GM21381 (cell line): Measurements from ENCODE around the gene ABCF3.
A peak's percentile ranks its signal among the peaks of the same experiment; 100 is the strongest.
"Not testable (repeated sequence)": the region's sequence is repeated elsewhere in the genome, so short reads cannot be mapped to it uniquely, and the experiment has no call there.

ENCODE experiments used
- ATAC-seq: cut with Tn5 transposase; IDR thresholded peaks from one replicate; pipeline ENCODE4 v1.9.1; 2021; ENCODE audit warnings: mild to moderate bottlenecking, moderate library complexity; ENCODE audit not compliant: unreplicated experiment

ABCF3 gene, protein sequence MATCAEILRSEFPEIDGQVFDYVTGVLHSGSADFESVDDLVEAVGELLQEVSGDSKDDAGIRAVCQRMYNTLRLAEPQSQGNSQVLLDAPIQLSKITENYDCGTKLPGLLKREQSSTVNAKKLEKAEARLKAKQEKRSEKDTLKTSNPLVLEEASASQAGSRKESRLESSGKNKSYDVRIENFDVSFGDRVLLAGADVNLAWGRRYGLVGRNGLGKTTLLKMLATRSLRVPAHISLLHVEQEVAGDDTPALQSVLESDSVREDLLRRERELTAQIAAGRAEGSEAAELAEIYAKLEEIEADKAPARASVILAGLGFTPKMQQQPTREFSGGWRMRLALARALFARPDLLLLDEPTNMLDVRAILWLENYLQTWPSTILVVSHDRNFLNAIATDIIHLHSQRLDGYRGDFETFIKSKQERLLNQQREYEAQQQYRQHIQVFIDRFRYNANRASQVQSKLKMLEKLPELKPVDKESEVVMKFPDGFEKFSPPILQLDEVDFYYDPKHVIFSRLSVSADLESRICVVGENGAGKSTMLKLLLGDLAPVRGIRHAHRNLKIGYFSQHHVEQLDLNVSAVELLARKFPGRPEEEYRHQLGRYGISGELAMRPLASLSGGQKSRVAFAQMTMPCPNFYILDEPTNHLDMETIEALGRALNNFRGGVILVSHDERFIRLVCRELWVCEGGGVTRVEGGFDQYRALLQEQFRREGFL

DNA sequence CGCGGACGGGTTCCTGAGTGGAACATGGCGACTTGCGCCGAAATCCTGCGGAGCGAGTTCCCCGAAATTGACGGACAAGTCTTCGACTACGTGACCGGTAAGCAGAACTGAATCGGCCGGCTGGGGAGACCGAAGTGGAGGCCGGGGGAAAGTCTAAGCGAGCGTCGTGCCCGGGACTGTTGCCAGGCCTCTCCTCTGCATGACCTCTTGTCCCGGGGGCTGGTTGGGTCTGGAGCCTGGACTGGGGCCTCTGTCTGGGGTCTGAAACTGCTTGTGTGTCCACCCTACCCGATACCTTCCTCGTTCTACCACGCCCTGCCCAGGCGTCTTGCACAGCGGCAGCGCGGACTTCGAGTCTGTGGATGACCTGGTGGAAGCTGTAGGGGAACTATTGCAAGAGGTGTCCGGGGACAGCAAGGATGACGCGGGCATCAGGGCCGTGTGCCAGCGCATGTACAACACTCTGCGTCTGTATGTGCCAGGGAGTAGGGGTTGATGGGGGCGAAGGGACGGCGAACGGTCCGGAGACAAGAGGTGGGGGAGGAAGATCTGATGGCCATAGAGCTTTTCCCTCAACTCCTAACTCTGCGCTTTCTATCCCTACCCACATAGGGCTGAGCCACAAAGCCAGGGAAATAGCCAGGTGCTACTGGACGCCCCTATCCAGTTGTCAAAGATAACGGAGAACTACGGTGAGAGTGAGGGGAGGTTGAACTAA lies at the start of gene ABCF3:
TSS of gene ABCF3 (plus strand) at position 16 of the 718 bp plus-strand sequence. CDS start at position 25, 9 bp downstream.
- ATAC-seq = peak; percentile 22

DNA sequence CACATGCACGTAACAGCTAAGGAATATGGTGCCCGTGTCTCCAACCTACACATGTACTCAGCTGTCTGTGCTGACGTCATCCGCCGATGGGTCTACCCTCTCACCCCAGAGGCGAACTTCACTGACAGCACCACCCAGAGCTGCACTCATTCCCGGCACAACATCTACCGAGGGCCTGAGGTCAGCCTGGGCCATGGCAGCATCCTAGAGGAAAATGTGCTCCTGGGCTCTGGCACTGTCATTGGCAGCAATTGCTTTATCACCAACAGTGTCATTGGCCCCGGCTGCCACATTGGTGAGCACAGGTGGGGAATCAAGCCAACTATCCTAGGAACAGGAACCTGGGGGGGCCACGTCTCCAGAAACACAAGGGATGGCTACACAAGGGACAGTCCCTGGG lies 45.6 kb upstream of the ABCF3 start:
- no peak for ATAC-seq

DNA sequence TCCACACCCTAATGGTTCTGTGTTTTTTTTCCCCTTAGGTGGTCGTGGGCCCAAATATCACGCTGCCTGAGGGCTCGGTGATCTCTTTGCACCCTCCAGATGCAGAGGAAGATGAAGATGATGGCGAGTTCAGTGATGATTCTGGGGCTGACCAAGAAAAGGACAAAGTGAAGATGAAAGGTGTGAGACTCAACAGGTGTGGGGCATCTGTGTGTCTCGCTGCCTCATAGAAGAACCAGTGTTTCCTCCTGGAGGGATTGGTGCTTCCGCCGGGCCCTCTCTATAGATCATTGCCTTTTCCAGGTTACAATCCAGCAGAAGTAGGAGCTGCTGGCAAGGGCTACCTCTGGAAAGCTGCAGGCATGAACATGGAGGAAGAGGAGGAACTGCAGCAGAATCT lies 43.8 kb upstream of the ABCF3 start:
- no peak for ATAC-seq

DNA sequence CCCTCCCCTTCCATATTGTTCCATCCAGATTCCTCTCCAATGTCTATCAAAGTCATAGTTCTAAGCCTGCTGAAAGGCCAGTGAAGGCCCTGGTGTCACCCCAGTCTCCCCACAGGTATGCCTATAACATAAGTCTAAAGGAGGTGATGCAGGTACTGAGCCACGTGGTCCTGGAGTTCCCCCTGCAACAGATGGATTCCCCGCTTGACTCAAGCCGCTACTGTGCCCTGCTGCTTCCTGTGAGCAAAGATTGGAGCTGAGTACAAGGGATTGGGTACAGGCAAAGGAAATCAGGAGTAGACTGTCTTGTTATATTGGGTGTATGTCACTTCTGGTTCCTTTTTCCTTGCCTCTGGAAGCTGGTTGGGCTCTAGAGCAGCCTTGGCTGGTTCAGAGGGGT lies 42.7 kb upstream of the ABCF3 start:
- no peak for ATAC-seq

DNA sequence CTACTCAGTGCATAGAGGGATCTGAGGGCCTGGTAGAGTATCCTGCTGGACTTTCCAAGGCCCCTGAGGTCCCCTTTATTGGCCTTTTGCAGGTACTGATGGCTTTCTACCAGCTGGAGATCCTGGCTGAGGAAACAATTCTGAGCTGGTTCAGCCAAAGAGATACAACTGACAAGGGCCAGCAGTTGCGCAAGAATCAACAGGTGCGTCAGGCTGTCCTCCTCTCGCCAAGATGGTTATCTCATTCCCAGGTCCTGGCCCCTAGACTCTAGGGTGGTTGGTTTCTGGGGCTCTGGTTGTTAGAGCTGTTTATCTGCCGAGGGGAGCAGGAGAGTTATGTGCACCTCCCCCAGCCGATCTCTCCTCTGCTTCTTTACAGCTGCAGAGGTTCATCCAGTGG lies 41.5 kb upstream of the ABCF3 start:
- ATAC-seq = no peak

DNA sequence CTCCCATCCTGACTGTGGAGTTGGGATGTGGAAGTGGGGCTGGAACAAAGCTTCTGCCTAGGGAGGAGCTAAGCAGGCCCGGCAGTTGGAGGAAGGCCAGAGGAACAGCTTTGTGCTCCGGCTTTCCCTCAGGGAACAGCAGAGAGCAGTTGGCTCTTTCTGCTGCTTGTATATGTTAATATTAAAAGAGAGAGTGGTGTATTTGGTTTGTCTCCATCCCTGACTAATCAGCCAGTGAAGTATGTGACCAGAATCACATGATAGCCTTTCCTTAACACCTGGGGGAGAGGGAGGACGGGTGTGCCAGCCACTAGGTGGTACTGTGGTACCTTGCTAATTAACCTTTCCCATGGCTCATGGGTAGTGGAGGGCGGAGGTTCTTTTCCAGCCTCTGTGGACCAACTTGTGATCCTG lies 40.9 kb upstream of the ABCF3 start:
- no peak for ATAC-seq

DNA sequence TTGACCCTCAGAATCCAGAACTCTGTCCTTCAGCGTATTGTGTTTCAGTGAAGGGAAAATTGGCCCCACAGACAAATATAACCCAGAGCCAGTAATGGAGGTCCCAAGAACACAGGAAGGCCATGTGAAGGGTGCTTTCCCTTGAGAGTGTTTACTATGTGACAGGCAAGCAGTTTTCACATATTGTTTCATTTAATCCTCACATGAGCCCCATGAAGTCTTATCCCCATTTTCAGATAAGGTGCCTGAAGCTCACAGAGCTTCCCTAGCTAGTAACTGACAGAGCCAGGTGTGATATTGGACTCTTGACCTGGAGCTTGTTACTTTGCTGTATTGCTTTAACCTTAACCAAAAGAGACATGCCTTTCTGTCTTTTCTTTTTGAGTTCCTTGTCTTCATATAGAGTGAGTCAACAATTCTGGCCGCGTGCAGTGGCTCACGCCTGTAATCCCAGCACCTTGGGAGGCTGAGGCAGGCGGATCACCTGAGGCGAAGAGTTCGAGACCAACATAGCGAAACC lies 40.2 kb upstream of the ABCF3 start:
- ATAC-seq = no peak

DNA sequence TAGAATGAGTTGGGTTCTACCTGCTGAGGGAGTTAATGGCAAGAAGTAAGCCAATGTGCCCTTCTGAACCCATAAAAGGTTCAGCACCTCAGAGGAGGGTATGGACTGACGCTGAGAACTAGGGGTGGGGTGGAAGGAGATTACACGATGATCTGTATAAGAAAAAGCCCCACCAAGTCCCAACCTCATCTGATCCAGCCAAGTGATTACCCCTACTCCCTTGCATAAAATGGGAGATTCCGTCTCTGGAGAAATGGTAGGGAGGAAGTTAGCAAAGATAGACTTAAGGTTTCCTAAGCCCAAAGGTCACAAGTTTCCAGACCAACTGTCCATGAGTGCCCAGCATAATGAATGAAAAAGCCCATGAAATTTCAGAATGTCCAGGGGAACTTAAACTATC lies 37.9 kb upstream of the ABCF3 start:
- ATAC-seq = no peak

DNA sequence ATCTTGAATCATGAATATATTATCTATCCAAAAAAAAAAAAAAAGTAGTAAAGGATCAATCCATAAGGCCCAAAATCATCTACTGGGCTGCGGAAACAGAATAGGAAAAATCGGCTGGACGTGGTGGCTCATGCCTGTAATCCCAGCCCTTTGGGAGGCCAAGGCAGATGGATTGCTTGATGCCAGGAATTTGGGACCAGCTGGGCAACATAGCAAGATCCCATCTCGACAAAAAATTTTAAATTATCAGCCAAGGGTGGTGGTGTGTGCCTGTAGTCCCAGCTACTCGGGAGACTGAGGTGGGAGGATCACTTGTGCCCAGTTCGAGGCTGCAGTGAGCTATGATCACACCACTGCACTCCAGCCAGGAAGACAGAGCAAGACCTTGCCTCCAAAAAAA lies 36.9 kb upstream of the ABCF3 start:
- ATAC-seq = no peak

DNA sequence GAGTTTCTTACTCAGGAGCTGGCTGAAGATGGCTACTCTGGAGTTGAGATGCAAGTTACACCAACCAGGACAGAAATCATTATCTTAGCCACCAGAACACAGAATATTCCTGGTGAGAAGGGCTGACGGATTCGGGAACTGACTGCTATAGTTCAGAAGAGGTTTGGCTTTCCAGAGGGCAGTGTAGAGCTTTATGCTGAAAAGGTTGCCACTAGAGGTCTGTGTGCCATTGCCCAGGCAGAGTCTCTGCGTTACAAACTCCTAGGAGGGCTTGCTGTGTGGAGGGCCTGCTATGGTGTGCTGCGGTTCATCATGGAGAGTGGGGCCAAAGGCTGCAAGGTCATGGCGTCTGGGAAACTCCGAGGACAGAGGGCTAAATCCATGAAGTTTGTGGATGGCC lies 36.2 kb upstream of the ABCF3 start:
- ATAC-seq = not testable (repeated sequence)

DNA sequence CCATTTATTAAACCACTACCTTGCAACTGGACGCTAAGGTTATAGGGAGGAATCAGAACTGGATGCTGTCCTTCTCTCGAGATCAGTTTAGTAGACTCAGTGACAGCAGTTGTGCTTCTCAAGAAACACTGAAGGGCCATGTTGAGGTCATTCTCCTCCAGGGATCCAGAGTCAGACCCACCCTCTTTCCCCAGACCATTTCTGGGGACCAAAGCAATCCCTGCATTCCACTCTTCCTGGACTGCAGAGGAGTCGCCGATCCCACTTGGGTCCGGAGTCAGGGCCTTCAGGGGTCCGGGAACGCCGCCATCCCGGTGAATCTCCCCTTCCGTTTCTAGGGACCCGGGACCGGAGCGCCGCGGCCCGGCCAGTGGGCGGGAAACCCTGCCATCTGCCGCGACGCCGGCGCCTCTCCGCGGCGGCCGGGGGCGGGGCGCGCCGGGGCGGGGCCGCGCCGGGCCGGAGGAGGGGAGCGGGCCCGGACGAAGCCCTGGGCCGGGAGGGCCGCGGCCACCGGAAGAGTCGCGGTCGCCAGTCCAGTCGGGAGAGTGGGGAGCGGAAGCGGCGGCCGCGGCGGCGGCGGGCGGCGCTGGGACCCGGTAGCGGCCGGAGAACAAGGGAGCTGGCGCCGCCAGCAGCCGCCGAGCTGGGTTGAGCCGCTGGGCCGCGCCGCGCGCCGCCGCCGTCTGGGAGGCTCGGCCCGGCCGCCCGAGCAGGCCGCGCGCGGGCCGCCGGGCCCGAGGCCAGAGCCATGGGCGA lies 30.9 kb upstream of the ABCF3 start, which contains the start of gene DVL3:
TSS of gene DVL3 (plus strand) at position 493 of the 759 bp plus-strand sequence. CDS start at position 752, 259 bp downstream.
- ATAC-seq = peak; percentile 81

DNA sequence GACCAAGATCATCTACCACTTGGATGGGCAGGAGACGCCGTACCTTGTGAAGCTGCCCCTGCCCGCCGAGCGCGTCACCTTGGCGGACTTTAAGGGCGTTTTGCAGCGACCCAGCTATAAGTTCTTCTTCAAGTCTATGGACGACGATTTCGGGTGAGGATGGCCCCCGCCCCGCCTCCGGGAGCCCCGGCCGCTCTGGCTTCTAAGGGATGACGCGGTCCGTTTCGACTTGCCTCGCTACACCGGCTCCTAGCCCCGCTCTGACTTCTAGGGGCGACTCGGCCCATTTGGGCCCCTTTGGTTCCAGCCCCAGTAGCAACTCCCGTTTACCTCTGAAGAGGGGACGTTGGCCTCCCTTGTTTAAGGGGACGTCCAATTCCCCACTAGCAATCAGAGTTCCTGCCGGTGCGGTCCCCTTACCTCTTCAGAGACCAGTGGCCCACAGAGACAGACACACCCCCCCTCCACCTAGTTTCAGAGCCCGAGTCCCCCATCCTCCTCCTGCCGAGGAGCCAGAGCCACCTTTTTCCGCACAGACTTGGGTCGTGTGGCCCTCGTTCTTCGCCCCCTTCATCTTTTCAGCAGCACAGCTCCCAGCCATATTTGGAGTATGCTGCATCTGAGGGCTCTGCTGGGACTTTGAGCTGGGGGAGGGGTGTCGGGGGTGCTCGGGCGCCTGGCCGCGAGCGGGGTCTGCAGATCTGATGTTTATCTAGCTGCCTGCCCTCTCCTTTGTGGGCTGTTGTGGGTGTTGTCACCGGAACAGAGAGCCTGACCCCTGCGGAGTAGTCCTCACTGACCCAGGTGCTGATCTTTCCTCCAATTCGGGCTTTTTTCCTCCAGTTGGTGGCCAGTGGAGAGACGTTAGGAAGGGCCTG lies 30.1 kb upstream of the ABCF3 start:
- ATAC-seq = peak; percentile 25

DNA sequence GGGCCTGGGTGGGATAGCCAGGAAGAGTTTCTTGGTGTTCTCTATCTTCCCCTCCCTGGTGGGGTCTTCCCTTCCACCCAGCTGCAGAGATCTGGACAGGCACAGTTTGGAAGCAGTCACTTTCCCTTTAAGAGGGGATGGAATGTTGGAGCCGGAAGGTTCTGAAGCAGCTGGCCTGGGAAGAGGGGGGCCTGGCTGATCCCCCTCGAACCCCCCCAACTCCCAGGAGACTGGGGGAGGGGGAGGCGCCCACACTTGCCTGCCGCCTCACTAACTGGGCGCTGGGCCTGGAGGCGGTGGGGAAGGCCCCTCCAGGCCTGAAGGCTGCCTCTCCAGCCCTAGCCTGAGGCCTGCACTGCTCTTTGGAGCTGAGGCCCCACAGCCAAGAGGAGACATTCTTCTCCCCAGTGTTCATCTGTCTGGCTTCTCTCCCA lies 29.5 kb upstream of the ABCF3 start:
- ATAC-seq = no peak

DNA sequence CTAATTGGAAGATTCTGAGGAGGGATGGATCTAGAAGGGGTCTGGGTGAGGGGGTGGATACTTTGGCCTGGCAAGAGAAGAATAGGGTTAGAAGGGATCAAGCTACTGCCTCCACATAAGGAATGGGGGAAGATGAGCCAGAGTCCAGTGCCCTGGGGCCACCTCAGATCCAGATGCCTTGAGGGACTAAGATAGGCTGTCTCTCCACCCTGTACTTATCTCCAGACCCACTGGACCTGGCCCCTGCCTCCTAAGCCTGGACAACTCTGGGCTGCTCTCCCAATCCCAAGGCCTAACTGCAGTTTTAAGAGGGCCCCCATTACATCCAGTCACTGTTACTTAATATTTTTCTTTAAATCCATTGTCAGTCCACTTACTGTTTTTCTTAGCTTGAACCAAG lies 28.8 kb upstream of the ABCF3 start:
- ATAC-seq = no peak

DNA sequence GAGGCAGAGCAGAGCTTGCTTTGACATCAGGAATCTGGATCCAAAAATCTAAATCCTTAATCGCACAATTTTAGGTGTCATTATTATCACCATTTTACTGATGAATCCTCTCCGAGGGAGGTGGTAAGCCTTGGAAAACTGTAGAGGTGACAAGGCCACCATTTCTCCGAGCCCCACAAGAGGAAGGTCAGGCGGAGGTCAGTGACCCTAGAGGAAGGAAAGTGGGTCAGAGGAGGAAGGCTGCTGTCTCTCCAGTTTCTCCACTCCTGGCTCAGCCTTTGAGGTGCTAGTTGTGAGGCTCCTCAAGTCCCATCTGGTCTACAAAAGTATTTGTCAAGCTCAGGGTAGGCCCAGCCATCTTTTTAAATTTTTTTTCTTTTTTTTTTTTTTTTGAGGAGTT lies 27.6 kb upstream of the ABCF3 start:
- ATAC-seq = no peak

DNA sequence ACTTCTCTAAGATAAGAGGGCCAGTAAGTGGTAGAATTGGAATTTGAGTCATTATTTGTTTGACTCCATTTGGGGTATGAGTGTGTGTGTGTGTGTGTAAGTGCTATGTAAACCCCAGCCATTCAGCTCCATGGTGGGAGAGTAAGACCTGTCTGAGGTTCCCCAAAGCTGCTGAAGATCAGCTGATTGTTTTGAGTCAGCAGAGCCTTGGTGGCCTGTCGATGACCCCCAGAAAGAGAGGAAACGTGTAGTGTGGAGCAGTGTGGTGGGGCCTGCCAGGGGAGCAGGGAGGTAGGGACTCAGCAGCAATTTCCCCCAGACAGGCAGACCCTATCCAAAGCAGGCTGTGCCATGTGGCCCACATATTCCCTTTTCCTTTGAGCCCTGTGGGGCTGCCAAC lies 25.5 kb upstream of the ABCF3 start:
- no peak for ATAC-seq

DNA sequence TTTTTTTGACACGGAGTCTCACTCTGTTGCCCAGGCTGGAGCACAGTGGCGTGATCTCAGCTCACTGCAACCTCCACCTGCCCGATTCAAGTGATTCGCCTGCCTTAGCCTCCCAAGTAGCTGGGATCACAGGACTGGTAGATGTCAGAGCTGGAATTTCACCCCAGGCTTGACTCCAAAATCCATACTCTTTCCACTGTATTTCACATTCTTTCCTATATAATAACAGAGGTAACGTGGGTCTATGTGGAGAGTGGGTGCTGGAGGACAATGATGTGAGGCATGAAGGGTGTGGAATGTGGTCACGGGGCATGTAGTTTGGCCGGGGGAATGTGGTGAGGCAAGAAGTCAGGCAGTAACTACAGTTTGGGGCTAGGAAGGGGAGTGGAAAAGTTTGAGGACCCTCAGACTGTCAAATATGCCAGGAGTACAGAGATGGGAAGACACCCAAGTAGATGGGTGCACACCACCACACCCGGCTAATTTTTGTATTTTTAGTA lies 23.4 kb upstream of the ABCF3 start:
- not testable (repeated sequence) for ATAC-seq

DNA sequence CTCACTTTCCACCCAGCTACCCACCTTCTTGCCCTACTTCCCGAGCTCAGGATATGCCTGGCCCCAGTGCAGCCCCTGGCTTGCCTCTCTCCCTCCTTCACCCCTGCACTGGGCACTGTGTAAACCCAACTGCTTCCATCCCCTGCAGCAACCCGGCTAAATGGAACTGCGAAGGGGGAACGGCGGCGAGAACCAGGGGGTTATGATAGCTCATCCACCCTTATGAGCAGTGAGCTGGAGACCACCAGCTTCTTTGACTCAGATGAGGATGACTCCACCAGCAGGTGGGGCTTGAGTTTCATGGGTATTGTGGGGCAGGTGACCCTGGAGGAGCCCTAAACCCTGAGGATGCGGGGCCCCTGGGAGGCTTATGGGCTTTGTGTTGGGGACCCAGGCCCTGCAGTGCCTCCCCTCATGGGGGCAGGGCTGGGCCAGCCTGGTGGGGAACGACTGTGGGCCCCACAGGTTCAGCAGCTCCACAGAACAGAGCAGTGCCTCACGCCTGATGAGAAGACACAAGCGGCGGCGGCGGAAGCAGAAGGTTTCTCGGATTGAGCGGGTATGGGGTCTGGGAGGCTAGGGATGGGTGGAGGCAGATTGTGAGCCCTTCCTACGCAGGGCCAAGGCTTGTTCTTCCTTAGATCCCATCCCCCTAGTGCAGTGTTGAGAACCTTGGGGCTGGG lies 21.2 kb upstream of the ABCF3 start:
- ATAC-seq = no peak

DNA sequence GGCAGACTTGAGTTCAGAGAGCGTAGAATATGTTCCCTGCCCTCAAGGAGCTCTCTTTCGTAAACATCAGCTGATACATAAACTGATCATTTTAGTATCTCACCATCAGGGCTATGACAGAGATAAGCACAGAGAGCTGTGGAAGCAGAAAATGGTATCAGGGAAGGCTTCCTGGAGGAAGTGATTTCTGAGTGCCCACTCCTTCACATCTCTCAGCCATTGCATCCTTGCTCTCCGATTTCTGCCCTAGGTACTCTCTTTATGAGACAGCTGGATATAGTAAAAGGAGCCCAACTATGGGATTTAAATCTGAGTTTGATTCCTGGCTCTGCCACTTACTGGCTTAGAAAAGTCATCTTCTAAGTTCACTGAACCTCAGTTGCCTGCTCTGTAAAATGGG lies 20.5 kb upstream of the ABCF3 start:
- ATAC-seq = no peak
